HEK293 (cell line): ENCODE data around the gene DSCAM.

Experiments used
- CTCF ChIA-PET: fragments of 350-600 bp; formaldehyde crosslinking; extraction: SDS; loops from one replicate; lab custom pipeline; 2021; ENCODE audit warnings: antibody characterized with exemption; lab: Yijun Ruan, JAX
- POLR2A ChIA-PET: fragments of 300-600 bp; formaldehyde crosslinking; extraction: SDS; loops from one replicate; lab custom pipeline; 2020; ENCODE audit warnings: antibody characterized with exemption, inconsistent platforms; lab: Yijun Ruan, JAX
- H3K27ac ChIP-seq: fragments of 200-500 bp; sonication (Bioruptor generic); 2 replicates; pipeline ENCODE4 v1.5.1; 2014; ENCODE audit warnings: low read depth, low read length, control low read depth, inconsistent platforms; ENCODE audit errors: extremely low read depth
- H3K36me3 ChIP-seq, 2 experiments: fragments of 200-500 bp in 1 of 2; sonication (Bioruptor generic) in 1 of 2; 1 replicate in 1 of 2; 2 replicates in 1 of 2; pipeline ENCODE4 v1.5.1; 2014 to 2017; ENCODE audit warnings: inconsistent platforms in 2 of 2, low read length in 2 of 2; ENCODE audit not compliant: control insufficient read depth in 2 of 2, insufficient read depth in 1 of 2
- H3K4me1 ChIP-seq: fragments of 200-500 bp; sonication (Bioruptor generic); 2 replicates; pipeline ENCODE4 v1.5.1; 2014; ENCODE audit warnings: mild to moderate bottlenecking, low read length, inconsistent platforms; ENCODE audit not compliant: control insufficient read depth, insufficient read depth
- H3K4me3 ChIP-seq: 2 replicates; pipeline ENCODE4 v1.5.1; 2011; ENCODE audit warnings: low read depth, mild to moderate bottlenecking, control low read depth, low read length, moderate library complexity
- H3K9me3 ChIP-seq: fragments of 200-500 bp; sonication (Bioruptor generic); 2 replicates; pipeline ENCODE4 v1.5.1; 2014; ENCODE audit warnings: low read depth, low read length, inconsistent platforms; ENCODE audit not compliant: control insufficient read depth, insufficient read depth
- BCL11B ChIP-seq: fragments of 450-650 bp; formaldehyde crosslinking; IDR thresholded peaks from 2 replicates; pipeline ENCODE4 v1.5.1; 2016; ENCODE audit warnings: low read depth, missing biosample characterization, missing genetic modification characterization
- EGR2 ChIP-seq: fragments of 450-650 bp; formaldehyde crosslinking; IDR thresholded peaks from 2 replicates; pipeline ENCODE4 v1.5.1; 2016; ENCODE audit warnings: low read depth, missing biosample characterization, missing genetic modification characterization
- ELK4 ChIP-seq: IDR thresholded peaks from 2 replicates; pipeline ENCODE4 v1.6.1; 2011; ENCODE audit warnings: mild to moderate bottlenecking, low read depth, low read length, borderline replicate concordance
- FEZF1 ChIP-seq: fragments of 450-650 bp; formaldehyde crosslinking; IDR thresholded peaks from 2 replicates; pipeline ENCODE4 v1.5.1; 2016; ENCODE audit warnings: missing biosample characterization, missing genetic modification characterization
- HOXC10 ChIP-seq: sonication (generic); formaldehyde crosslinking; IDR thresholded peaks from 2 replicates; pipeline ENCODE4 v1.8.1; 2023; ENCODE audit warnings: mild to moderate bottlenecking, missing genetic modification reagents
- MYNN ChIP-seq: fragments of 450-650 bp; formaldehyde crosslinking; IDR thresholded peaks from 2 replicates; pipeline ENCODE4 v1.5.1; 2016; ENCODE audit warnings: missing biosample characterization, missing genetic modification characterization, borderline replicate concordance
- PRDM10 ChIP-seq: fragments of 450-650 bp; formaldehyde crosslinking; IDR thresholded peaks from 2 replicates; pipeline ENCODE4 v1.5.1; 2016; ENCODE audit warnings: missing biosample characterization, missing genetic modification characterization
- REST ChIP-seq: fragments of 450-650 bp; formaldehyde crosslinking; IDR thresholded peaks from 2 replicates; pipeline ENCODE4 v1.5.1; 2016; ENCODE audit warnings: missing biosample characterization, missing genetic modification characterization
- ZBTB17 ChIP-seq: fragments of 450-650 bp; formaldehyde crosslinking; IDR thresholded peaks from 2 replicates; pipeline ENCODE4 v1.5.1; 2016; ENCODE audit warnings: missing biosample characterization, missing genetic modification characterization
- ZBTB21 ChIP-seq: fragments of 450-650 bp; formaldehyde crosslinking; IDR thresholded peaks from 2 replicates; pipeline ENCODE4 v1.5.1; 2017; ENCODE audit warnings: missing biosample characterization, missing genetic modification characterization
- ZBTB26 ChIP-seq: fragments of 450-650 bp; formaldehyde crosslinking; optimal IDR thresholded peaks from 2 replicates; pipeline ENCODE3; 2016; ENCODE audit warnings: missing biosample characterization, mild to moderate bottlenecking, missing genetic modification characterization
- ZFP37 ChIP-seq: fragments of 450-650 bp; formaldehyde crosslinking; IDR thresholded peaks from 2 replicates; pipeline ENCODE4 v1.5.1; 2016; ENCODE audit warnings: missing biosample characterization, missing genetic modification characterization
- ZNF169 ChIP-seq: fragments of 450-650 bp; formaldehyde crosslinking; IDR thresholded peaks from 2 replicates; pipeline ENCODE4 v1.5.1; 2016; ENCODE audit warnings: missing biosample characterization, missing genetic modification characterization
- ZNF184 ChIP-seq: fragments of 450-650 bp; IDR thresholded peaks from 2 replicates; pipeline ENCODE4 v1.5.1; 2018; ENCODE audit warnings: missing biosample characterization, mild to moderate bottlenecking, missing genetic modification characterization
- ZNF26 ChIP-seq: fragments of 450-650 bp; formaldehyde crosslinking; IDR thresholded peaks from 2 replicates; pipeline ENCODE4 v1.5.1; 2016; ENCODE audit warnings: missing biosample characterization, missing genetic modification characterization
- ZNF335 ChIP-seq: fragments of 450-650 bp; formaldehyde crosslinking; conservative IDR thresholded peaks from 2 replicates; pipeline ENCODE4 v1.5.1; 2016; ENCODE audit warnings: missing biosample characterization, missing genetic modification characterization
- ZNF341 ChIP-seq: fragments of 450-650 bp; formaldehyde crosslinking; IDR thresholded peaks from 2 replicates; pipeline ENCODE4; 2016; ENCODE audit warnings: low read depth, missing biosample characterization, missing genetic modification characterization
- ZNF596 ChIP-seq: fragments of 450-650 bp; IDR thresholded peaks from 2 replicates; pipeline ENCODE4 v1.5.0; 2018; ENCODE audit warnings: missing biosample characterization, mild to moderate bottlenecking, missing genetic modification characterization, moderate library complexity
- ZNF623 ChIP-seq: fragments of 450-650 bp; formaldehyde crosslinking; IDR thresholded peaks from 2 replicates; pipeline ENCODE4 v1.5.1; 2016; ENCODE audit warnings: missing biosample characterization, missing genetic modification characterization
- ZNF664 ChIP-seq: fragments of 450-650 bp; formaldehyde crosslinking; IDR thresholded peaks from 2 replicates; pipeline ENCODE4 v1.5.1; 2016; ENCODE audit warnings: missing biosample characterization, missing genetic modification characterization
- ZNF677 ChIP-seq: fragments of 450-650 bp; IDR thresholded peaks from 2 replicates; pipeline ENCODE4 v1.5.0; 2018; ENCODE audit warnings: missing biosample characterization, mild to moderate bottlenecking, missing genetic modification characterization, moderate library complexity

The DSCAM gene

GRCh38 chr21:40842197-40842552 lies 4.8 kb downstream of the DSCAM start:
- no peaks in the 10 kb centered on the region for H3K9me3 ChIP-seq
- POLR2A ChIA-PET = interaction anchor here (1.0 kb wide), 1 partner anchor 12 kb away, joined by 3 read pairs; no protein-coding TSS in a partner anchor
- no peak overlapping the region for H3K4me3 ChIP-seq
- H3K27ac ChIP-seq = no peak overlapping the region
- TF ChIP-seq ZBTB21 (tag by site-specific recombination) (no peak), ZNF184 (tag by site-specific recombination) (no peak), EGR2 (tag by site-specific recombination) (no peak), BCL11B (tag by site-specific recombination) (no peak), ZNF677 (tag by site-specific recombination) (no peak), ELK4 (no peak), ZNF335 (tag by site-specific recombination) (no peak), ZNF664 (tag by site-specific recombination) (no peak), HOXC10 (no peak), ZNF623 (tag by site-specific recombination) (no peak), ZFP37 (tag by site-specific recombination) (no peak)
- H3K4me1 ChIP-seq = peaks cover 12% of the 10 kb centered on the region
- CTCF ChIA-PET = interaction anchor here (0.7 to 2.5 kb wide), 6 partner anchors 14 to 756 kb away, joined by 3 to 20 read pairs (median 4); no protein-coding TSS in a partner anchor
- H3K36me3 ChIP-seq = no peaks in the 10 kb centered on the region

- POLR2A ChIA-PET = interaction anchor here (0.6 to 1.0 kb wide), 2 partner anchors 11 to 227 kb away, joined by 3 read pairs; no protein-coding TSS in a partner anchor
Measured at GRCh38 chr21:40841524-40842196, 5.3 kb downstream of the DSCAM start.

More at GRCh38 chr21:40841524-40842196, 5.3 kb downstream of the DSCAM start:
- no peak for TF ChIP-seq ZNF26 (tag by site-specific recombination)
- TF ChIP-seq ZBTB17 (tag by site-specific recombination) = no peak
- TF ChIP-seq REST = no peak
- peak; percentile 25 for TF ChIP-seq ZBTB26 (tag by site-specific recombination)
- no peak for TF ChIP-seq ZNF596 (tag by site-specific recombination)
- no peak for TF ChIP-seq MYNN (tag by site-specific recombination)
- TF ChIP-seq PRDM10 (tag by site-specific recombination) = peak; percentile 92
- no peak for TF ChIP-seq ZNF169 (tag by site-specific recombination)
- TF ChIP-seq FEZF1 (tag by site-specific recombination) = no peak
- peak; percentile 71 for TF ChIP-seq ZNF341 (tag by site-specific recombination)
- Histone ChIP-seq H3K4me1 (peaks cover 12% of the 10 kb centered on the region), H3K4me3 (peak overlapping the region; percentile 42), H3K36me3 (no peaks in the 10 kb centered on the region), H3K9me3 (no peaks in the 10 kb centered on the region), H3K27ac (no peak overlapping the region)
- CTCF ChIA-PET = interaction anchor here (0.7 to 2.5 kb wide), 3 partner anchors 148 to 755 kb away, joined by 3 to 20 read pairs (median 3); no protein-coding TSS in a partner anchor
